ENCODE measurements around the gene EDDM3A.
"Not testable (repeated sequence)": the region's sequence is repeated elsewhere in the genome, so short reads cannot be mapped to it uniquely, and the experiment has no call there.

EDDM3A gene

GRCh38 chr14:20745571-20746358 is at the start of gene EDDM3A:
Gene EDDM3A (plus strand): TSS chr14:20745887. CDS start chr14:20747581, 1,694 bp downstream.
- no peak for DNase-seq (ENCODE audit: low read depth)

DNA sequence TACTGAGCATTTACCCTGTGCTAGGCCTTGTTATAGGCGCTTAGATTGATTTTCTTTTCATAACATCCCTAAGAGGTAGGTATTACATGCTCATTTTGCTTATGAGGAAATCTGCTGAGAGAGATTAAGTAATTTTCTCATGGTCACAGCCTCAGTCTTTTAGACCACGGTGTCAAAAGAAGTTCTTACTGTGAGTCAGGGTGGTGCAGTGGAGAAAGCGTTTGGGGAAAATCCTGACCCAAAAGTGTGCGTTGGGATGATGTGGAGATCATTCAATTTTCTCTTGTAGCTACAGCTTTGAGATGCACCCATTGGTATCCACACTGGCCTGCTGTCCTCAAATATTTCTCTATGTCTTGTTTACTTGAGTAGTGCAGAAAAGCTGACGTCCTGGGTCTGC is 48.9 kb upstream of the EDDM3A start:
- no peak for DNase-seq (ENCODE audit: low read depth)

GRCh38 chr14:20697273-20698017 is 48.2 kb upstream of the EDDM3A start:
- no peak for DNase-seq (ENCODE audit: low read depth)

DNA sequence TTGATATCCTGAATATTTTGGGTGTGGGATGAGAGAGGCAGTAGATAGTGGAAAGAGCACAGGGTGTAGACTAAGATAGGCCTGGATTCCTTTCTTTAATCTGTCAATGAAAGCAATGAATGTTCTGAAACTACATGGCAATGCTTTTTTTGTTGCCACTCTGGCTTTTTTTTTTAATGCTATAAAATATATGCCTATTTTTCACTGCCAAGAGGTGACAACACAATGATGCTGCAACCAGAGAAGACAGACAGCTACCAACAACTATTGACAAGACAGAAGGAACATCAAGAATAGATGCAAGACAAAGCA is 47.7 kb upstream of the EDDM3A start:
- no peak for DNase-seq (ENCODE audit: low read depth)

DNA sequence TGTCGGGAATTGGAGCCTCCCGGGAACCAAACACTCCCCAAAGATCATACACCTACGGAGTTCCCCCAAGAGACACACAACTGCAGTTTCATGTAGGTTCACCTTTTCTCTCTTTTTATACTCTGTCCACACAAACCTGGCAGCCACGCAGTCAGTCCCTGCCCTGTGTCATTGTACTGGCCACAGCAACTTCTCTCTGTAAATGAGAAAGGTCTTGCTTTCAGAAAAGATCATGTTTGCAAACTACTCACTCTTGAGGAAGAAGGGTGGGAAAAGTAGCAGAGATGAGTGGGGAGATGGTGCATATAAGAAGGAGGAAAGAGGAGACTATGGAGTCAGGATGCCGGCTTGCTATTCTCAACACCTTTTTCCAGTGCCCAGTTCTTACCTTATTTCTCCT is 46.8 kb upstream of the EDDM3A start:
- DNase-seq (ENCODE audit: low read depth), result no peak

- no peak for DNase-seq (ENCODE audit: low read depth)
Measured at GRCh38 chr14:20699931-20700330, 45.8 kb upstream of the EDDM3A start.

DNA sequence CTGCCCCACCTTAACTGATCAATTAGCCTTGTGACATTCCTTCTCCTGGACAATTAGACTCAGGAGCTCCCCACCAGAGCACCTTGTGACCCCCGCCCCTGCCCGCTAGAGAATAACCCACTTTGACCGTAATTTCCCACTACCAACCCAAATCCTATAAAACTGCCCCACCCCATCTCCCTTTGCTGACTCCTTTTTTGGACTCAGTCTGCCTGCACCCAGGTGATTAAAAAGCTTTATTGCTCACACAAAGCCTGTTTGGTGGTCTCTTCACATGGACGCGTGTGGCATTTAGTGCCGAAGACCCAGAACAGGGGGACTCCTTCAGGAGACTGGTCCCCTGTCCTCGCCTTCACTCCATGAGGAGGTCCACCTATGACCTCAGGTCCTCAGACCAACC is 44.7 kb upstream of the EDDM3A start:
- not testable (repeated sequence) for DNase-seq (ENCODE audit: low read depth)

DNA sequence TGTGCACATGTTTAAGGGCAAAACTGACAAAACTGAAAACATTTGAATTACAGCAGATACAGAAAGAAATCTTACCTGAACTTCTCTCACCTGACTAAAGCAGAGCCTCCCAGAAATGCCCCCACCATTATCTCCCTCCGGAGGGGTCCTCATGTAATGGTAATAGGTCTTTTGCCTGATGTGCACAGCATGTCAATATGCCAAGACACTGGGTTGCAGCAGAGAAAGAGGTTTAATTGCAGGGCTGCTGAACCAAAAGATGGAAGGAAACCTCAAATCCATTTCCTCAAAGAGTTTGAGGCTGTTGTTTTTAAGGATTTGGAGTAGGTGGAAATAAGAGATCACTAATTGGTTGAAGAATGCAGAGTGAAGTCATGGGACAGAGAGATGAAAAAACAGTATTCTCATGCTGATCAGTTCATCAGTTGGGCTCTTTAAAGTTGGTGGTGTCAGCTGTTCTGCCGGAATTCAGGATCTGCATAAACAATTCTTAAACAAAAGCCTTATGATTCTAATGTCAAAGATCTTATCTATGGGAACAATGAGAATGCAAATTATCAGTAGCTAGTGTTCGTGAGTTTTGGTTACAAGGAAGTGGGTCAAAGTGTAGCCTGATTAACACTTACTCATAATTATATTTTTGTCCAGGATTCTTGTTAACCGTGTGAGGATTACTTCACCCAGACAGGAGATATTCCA is 38.9 kb upstream of the EDDM3A start:
- DNase-seq (ENCODE audit: low read depth), result no peak

DNA sequence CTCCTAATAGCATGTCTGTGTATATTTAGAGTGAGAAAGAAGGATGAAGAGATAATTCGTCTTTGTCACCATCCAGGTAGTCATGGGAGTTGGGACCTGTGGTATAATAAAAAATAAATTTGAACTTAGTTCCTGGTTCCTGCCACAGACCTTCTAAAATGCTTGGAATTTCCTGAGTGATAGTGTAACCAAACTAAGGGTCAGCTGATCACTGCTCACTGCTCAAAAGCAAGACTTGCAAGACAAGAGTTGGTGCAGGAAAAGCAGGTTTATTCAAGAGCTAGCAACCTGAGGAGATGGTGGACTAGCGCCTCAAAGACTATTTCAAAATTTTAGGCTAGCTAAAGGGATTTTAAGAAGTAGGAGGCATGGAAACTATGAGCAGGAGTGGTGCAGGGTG is 38.1 kb upstream of the EDDM3A start:
- DNase-seq (ENCODE audit: low read depth), result no peak

GRCh38 chr14:20711261-20711660 is 34.4 kb upstream of the EDDM3A start:
- no peak for DNase-seq (ENCODE audit: low read depth)

DNA sequence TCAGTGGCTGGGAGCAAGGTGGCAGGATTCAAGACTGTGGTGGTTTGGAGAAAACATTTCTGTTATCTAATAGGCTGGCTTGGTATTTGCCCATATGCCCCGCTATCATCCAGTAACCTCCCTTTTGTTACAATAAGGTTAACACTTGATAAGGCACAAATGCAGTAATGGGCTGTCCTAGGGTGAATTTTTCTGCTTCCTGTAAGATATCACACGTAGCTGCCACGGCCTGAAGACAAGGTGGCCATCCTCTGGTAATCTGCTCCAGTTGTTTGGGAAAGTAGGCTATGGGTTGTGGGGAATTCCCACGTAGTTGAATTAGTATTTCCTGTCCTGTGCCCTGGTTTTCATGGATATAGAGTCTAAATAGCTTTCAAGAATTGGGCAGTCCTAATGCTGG is 34.0 kb upstream of the EDDM3A start:
- DNase-seq (ENCODE audit: low read depth), result peak; percentile 77

DNA sequence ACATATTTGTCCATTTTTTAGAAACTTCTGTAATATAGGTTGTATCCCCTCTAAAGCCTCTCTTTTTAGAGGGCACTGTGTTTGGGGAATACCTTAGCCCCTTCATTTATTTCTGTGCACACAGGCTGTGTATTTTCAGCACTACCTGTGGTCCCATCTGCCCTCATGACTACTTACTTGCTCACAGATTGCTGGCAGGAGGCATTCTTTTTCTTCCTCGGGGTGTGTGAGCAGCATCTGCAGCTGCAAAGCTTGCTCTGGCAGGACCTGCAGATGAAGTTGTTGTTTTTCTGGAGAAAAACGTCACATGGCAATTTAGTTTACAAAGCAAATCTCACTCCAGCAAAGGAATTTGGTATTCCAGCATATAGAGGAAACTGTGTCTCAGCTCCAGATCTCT is 32.8 kb upstream of the EDDM3A start:
- DNase-seq (ENCODE audit: low read depth), result no peak

DNA sequence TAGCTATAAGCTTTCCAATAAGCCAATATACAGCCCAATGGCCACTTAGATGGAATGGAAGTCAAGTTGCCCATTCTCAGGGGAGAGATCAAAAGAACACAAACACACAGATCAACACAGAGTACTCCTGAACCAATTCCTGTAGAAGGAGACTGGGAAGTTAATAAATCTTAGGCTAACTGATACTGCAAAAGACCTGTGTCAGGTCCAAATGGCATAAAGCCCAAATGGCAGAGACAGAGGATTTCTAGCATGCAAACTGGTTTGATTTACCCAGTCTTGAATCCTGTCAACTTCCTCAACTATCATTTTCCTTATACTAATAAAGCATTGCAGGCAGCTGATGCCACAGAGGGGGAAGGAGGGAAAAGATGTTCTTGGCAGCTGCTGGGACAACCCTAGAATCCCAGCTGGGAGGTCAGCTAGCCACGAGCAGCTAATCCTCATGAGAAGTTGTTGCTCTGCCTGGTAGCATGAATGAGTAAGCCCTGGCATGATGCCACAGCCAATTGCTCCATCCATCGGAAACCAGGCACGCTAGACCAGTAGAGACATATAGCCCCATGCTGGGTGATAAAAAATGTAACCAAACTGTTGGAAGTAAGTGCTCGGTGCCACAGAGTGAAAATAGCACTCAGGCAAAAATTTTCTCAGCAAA is 31.0 kb upstream of the EDDM3A start:
- no peak for DNase-seq (ENCODE audit: low read depth)

DNA sequence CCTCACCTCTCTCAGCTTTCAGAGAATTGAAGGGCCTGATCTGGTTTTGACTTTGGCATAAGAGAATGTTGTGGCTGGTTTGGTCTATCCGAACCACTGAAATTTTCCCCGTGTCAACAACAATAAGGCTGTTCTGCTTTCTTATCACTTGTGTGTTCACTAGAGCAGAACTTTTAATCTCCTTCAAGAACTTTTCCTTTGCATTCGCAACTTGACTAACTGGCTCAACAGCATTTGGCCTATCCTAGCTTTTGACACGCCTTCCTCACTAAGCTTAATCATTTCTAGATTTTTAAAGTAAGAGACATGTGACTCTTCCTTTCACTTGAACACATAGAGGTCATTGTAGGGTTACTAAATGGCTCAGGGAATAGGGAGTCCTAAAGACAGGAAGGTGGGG is 25.9 kb upstream of the EDDM3A start:
- DNase-seq (ENCODE audit: low read depth), result no peak

DNA sequence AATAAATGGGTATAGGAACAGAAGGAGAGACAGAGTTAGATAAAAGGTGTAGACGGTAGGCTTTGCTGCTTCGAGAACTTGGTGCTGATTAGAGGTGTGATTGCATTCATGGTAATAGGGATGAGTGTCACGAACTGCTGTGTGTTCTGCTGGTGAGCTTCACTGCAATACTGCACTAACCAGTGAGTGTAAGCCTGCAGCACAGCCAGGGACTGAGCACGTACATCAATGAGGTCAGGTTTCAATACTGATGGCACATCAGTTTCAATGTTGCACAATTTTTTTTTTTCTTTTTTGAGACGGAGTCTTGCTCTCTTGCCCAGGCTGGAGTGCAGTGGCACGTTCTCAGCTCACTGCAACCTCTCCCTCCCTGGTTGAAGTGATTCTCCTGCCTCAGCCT is 24.9 kb upstream of the EDDM3A start:
- DNase-seq (ENCODE audit: low read depth), result no peak

- DNase-seq (ENCODE audit: low read depth), result no peak
Measured at GRCh38 chr14:20722016-20722415, 23.7 kb upstream of the EDDM3A start.

DNA sequence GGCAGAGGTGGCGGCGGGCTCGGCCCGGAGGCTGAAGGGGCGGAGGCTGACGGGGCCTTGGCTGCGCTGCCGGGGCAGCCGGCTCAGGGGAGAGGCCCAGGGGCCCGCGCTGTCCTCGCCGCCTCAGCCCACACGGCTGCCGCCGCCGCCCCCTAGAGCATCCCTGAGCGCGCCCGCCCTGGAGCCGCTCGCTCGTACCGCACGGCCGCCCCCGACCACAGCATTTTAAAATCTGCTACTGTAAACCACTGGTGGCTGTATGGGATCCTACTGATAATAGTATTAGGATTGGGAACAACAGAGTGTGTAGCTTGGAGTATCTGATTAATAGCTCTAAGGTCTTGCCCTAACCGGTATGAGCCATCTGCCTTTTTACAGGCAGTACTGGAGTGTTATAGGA is 22.2 kb upstream of the EDDM3A start:
- DNase-seq (ENCODE audit: low read depth), result no peak

GRCh38 chr14:20726121-20726520 is 19.6 kb upstream of the EDDM3A start:
- not testable (repeated sequence) for DNase-seq (ENCODE audit: low read depth)

GRCh38 chr14:20726531-20726930 is 19.2 kb upstream of the EDDM3A start:
- DNase-seq (ENCODE audit: low read depth), result no peak

GRCh38 chr14:20730891-20731290 is 14.8 kb upstream of the EDDM3A start:
- no peak for DNase-seq (ENCODE audit: low read depth)

GRCh38 chr14:20732477-20732876 is 13.2 kb upstream of the EDDM3A start:
- DNase-seq (ENCODE audit: low read depth), result no peak

DNA sequence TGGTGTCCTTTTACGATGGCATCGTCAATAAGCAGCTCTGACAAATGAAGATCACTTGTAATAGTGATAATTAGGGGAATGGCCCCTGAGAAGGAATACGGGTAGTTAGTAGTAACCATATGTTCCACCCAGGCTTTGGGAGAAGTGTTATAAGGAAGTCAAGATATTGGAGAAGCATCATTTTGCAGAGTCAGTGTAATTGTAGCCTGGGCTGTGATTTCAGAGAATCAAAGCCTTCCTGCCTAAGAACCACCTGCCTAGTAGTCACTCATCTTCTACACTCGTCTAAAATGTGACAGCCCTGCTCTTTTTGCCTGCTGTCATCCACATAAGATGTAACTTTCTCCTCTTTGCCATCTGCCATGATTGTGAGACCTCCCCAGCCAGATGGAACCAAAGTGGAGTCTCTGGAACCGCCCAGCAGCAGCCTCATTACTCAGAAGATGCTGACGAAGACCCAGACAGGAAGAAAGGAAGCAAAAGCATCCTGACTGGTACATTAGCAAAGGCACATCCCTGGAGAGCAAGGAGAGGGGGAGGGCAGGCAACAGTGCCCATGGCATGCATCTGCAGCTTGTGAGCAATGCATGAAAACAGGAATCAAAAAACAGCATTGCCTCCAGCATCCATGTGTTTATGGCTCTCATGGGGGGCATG is 12.6 kb upstream of the EDDM3A start:
- DNase-seq (ENCODE audit: low read depth), result no peak

Data from CMK (cell line).